Measurements from ENCODE around the gene GDPD5. TPM values are rescaled to one million over a fixed set of nuclear protein-coding genes. Genes with fewer than 3 reads are reported as not detected.

GDPD5 gene
- total and polyA plus RNA-seq, 9 donors = 3.8 to 15.8 (median 8.1) TPM

- no peak overlapping the region for H3K27ac ChIP-seq
- WGBS, 3 donors = 85 to 89% (median 89%) methylated on average over 14 of the region's 14 CpGs
- intact Hi-C loops (cut with DNase I) = no loop called here
These were observed 69.1 kb downstream of the GDPD5 start for GRCh38 chr11:75456596-75457183.

GRCh38 chr11:75454987-75455386 is 70.8 kb downstream of the GDPD5 start:
- Histone ChIP-seq H3K27ac (no peak overlapping the region), H3K36me3 (no peaks in the 10 kb centered on the region), H3K9me3 (no peaks in the 10 kb centered on the region), H3K27me3 (no peaks in the 10 kb centered on the region), H3K4me1 (ENCODE audit: insufficient read depth) (peaks cover 8% of the 10 kb centered on the region), H3K4me3 (no peak overlapping the region)
- 68 to 79% (median 72%) methylated on average over 5 of the region's 5 CpGs for WGBS, 3 donors
- TF ChIP-seq POLR2A (IDR thresholded peaks at IDR 0.05) (no peak), EP300 (IDR thresholded peaks at IDR 0.05) (no peak)
- TF ChIP-seq, protein P1, sequence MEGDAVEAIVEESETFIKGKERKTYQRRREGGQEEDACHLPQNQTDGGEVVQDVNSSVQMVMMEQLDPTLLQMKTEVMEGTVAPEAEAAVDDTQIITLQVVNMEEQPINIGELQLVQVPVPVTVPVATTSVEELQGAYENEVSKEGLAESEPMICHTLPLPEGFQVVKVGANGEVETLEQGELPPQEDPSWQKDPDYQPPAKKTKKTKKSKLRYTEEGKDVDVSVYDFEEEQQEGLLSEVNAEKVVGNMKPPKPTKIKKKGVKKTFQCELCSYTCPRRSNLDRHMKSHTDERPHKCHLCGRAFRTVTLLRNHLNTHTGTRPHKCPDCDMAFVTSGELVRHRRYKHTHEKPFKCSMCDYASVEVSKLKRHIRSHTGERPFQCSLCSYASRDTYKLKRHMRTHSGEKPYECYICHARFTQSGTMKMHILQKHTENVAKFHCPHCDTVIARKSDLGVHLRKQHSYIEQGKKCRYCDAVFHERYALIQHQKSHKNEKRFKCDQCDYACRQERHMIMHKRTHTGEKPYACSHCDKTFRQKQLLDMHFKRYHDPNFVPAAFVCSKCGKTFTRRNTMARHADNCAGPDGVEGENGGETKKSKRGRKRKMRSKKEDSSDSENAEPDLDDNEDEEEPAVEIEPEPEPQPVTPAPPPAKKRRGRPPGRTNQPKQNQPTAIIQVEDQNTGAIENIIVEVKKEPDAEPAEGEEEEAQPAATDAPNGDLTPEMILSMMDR (IDR thresholded peaks at IDR 0.05) = no peak
- intact Hi-C loops (cut with DNase I) = no loop called here
- DNase-seq = no peak

More at GRCh38 chr11:75456596-75457183, 69.1 kb downstream of the GDPD5 start:
- Histone ChIP-seq H3K4me1 (ENCODE audit: insufficient read depth) (peaks cover 8% of the 10 kb centered on the region), H3K27me3 (no peaks in the 10 kb centered on the region), H3K4me3 (no peak overlapping the region), H3K36me3 (no peaks in the 10 kb centered on the region), H3K9me3 (no peaks in the 10 kb centered on the region)
- DNase-seq = no peak
- TF ChIP-seq EP300 (IDR thresholded peaks at IDR 0.05) (no peak), POLR2A (IDR thresholded peaks at IDR 0.05) (no peak)
- TF ChIP-seq, protein P1 (IDR thresholded peaks at IDR 0.05) = no peak

DNA sequence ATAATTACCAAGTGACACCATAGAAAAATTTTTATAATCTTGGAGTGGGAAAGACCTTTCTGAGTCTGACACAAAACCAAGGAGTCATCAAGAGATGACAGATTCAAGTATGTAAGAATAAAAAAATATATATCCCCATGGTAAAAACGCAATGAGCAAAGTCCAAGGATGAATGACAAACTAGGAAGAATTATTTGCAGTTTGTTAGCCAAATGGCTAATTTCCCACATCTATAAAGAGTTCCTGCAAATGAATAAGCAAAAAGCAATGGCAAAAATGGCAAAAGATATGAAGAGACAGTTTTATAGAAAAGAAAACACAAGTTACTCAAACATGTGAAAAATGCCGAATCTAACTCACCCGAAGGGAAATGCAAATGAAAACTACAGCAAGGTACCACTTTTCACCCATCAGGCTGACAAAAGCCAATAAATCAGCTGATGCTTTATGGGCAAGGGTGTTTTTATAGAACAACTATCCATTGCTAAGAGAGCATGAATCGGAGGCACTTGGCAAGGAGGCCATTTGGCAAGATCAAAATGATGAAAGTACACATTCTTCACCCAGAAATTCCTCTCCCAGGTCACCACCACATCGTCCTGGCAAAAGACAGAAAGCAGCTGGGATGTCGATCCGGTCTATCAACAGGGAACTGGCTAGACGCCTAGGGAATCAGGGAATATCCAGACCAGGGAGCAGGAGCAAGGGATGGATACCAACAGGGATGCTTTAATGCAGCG is 71.7 kb downstream of the GDPD5 start:
- DNase-seq = no peak
- intact Hi-C loops (cut with DNase I) = no loop called here
- Histone ChIP-seq H3K4me3 (no peak overlapping the region), H3K4me1 (ENCODE audit: insufficient read depth) (peaks cover 8% of the 10 kb centered on the region), H3K36me3 (no peaks in the 10 kb centered on the region), H3K9me3 (no peaks in the 10 kb centered on the region), H3K27me3 (no peaks in the 10 kb centered on the region), H3K27ac (no peak overlapping the region)
- no peak for TF ChIP-seq EP300 (IDR thresholded peaks at IDR 0.05)
- TF ChIP-seq, protein P1 (IDR thresholded peaks at IDR 0.05) = no peak
- TF ChIP-seq POLR2A (IDR thresholded peaks at IDR 0.05) = no peak
- WGBS, 3 donors = 8 to 19% (median 13%) methylated on average over 9 of the region's 9 CpGs

DNA sequence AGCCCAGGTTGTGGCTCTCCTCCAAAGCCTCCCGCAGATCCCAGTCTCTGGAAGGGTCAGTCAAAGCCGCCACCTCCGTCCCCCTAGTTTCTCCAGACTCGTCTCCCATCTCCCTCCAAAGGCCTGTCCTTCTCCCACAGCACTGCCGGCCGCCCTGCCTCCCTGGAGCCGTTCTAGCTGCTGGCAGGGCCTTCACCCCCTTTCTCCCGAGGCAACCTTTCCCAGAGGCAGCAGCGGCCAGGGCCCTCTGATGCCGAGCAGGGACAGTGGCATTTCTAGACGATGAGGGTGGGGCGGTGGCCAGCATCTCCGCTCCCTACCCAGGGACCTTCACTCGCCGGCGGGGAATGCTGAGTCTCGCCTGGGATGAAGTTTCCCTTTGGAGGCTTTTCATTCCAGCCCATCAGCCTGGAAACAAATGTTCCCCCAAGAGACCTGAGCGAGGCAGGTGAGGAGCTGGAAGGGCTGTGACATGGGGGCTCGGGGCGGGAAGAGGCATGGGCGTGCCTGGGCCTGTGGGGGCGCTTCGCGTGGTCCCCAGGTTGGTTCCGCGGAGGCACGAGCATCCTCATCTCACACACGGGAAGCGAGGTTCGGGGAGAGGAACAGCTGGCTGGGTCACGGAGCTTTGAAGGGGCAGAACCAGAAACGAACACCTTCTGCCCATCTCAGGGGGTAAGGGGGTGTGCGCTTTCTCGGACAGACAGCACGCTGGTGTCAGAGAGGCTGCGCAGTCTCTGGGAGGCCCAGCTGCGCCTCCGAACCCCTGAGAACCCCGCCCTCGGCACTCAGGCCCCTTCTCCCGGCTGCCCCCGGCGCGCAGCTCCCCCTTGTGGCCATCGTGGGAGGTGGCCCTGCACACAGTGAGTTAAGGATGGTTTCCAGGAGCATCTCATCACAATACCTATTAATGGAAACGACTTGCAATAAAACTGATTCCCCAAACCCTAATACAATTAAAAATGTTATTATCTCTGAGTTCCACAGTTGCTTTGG is 74.6 kb downstream of the GDPD5 start:
- DNase-seq = no peak
- 77% methylated on average over 45 to 46 of the region's 46 CpGs for WGBS, 3 donors
- no peaks in the 10 kb centered on the region for H3K9me3 ChIP-seq

More for the DNA sequence above, 74.6 kb downstream of the GDPD5 start:
- Histone ChIP-seq H3K27ac (no peak overlapping the region), H3K4me3 (no peak overlapping the region), H3K4me1 (ENCODE audit: insufficient read depth) (peaks cover 8% of the 10 kb centered on the region), H3K27me3 (no peaks in the 10 kb centered on the region), H3K36me3 (no peaks in the 10 kb centered on the region)
- TF ChIP-seq POLR2A (IDR thresholded peaks at IDR 0.05) (no peak), EP300 (IDR thresholded peaks at IDR 0.05) (no peak)
- TF ChIP-seq, protein P1 (IDR thresholded peaks at IDR 0.05) = no peak
- intact Hi-C loops (cut with DNase I) = no loop called here

Measured in ovary (tissue), 9 donors.